Endothelial cell of umbilical vein (primary cell): ENCODE measurements around the gene KCNJ18. TPM values are rescaled to one million over a fixed set of nuclear protein-coding genes. Genes with fewer than 3 reads are reported as not detected.
"Not testable (repeated sequence)": the region's sequence is repeated elsewhere in the genome, so short reads cannot be mapped to it uniquely, and the experiment has no call there.

Source experiments
- BruUV-seq: library from RNA; stranded (reverse); fragments of 400-500 nt; replicated peaks from 2 replicates; lab custom pipeline; 2021; lab: Mats Ljungman, UMichigan
- CTCF ChIA-PET: fragments of 300-600, 350-600 bp; sonication (Branson Sonifier 250); formaldehyde crosslinking; loops from one replicate; lab custom pipeline; 2021; ENCODE audit warnings: antibody characterized with exemption, inconsistent platforms; lab: Charles Lee
- POLR2A ChIA-PET: fragments of 300-600, 350-600 bp; sonication (Branson Sonifier 250); formaldehyde crosslinking; loops from one replicate; lab custom pipeline; 2021; ENCODE audit warnings: antibody characterized with exemption, inconsistent platforms; lab: Charles Lee
- DNase-seq: peaks from one replicate; pipeline ENCODE4 v3.0.0-alpha.2; 2011; ENCODE audit warnings: low read depth, low spot score
- FAIRE-seq: peaks from 2 replicates; lab custom pipeline; 2011; peaks lifted over from hg19 to GRCh38; lab: Jason Lieb, UNC
- H2AFZ ChIP-seq: 2 replicates; pipeline ENCODE4 v1.6.0; 2012; ENCODE audit warnings: low read depth, low read length, control low read depth, inconsistent platforms
- H3K27ac ChIP-seq: 2 replicates; pipeline ENCODE4 v1.5.1; 2011; ENCODE audit warnings: low read depth, mild to moderate bottlenecking, control low read depth, low read length, moderate library complexity; ENCODE audit not compliant: insufficient read depth
- H3K27me3 ChIP-seq, 2 experiments: 2 replicates each; pipeline versions ENCODE4 v1.6.0 to v1.6.1; 2011; ENCODE audit warnings: low read length in 2 of 2, mixed read lengths in 1 of 2; ENCODE audit not compliant: control insufficient read depth in 2 of 2, insufficient read depth in 2 of 2
- H3K36me3 ChIP-seq, 2 experiments: 2 replicates in 1 of 2; 3 replicates in 1 of 2; pipeline ENCODE4 v1.5.1; 2011; ENCODE audit warnings: low read length in 2 of 2, mild to moderate bottlenecking in 1 of 2, moderate library complexity in 1 of 2; ENCODE audit not compliant: control insufficient read depth in 2 of 2, insufficient read depth in 2 of 2; ENCODE audit errors: extremely low read depth in 1 of 2
- H3K4me1 ChIP-seq: 3 replicates; pipeline ENCODE4 v1.5.1; 2011; ENCODE audit warnings: mild to moderate bottlenecking, low read length; ENCODE audit not compliant: control insufficient read depth, insufficient read depth; ENCODE audit errors: extremely low read depth
- H3K4me2 ChIP-seq: 2 replicates; pipeline ENCODE4 v1.6.1; 2011; ENCODE audit warnings: low read length, control low read depth, mixed read lengths; ENCODE audit not compliant: insufficient read depth
- H3K4me3 ChIP-seq, 3 experiments: fragments of 200-600 bp in 1 of 3; sonication (generic), shearing (Covaris generic) in 1 of 3; replicated peaks in 1 of 3; 2 replicates each; pipeline ENCODE4 v1.5.1; 2011 to 2016; ENCODE audit warnings: control low read depth in 3 of 3, low read length in 3 of 3, mild to moderate bottlenecking in 2 of 3, inconsistent platforms in 1 of 3, low read depth in 1 of 3, moderate library complexity in 1 of 3; ENCODE audit not compliant: insufficient read depth in 1 of 3
- H3K79me2 ChIP-seq: 2 replicates; pipeline ENCODE4 v1.6.0; 2012; ENCODE audit warnings: low read length, inconsistent platforms; ENCODE audit not compliant: control insufficient read depth, insufficient read depth
- H3K9ac ChIP-seq: replicated peaks from 2 replicates; pipeline ENCODE3; 2011; ENCODE audit warnings: low read length, control low read depth; ENCODE audit not compliant: insufficient read depth; ENCODE audit errors: extremely low read depth
- H3K9me1 ChIP-seq: replicated peaks from 3 replicates; pipeline ENCODE4 v1.6.0; 2011; ENCODE audit warnings: mild to moderate bottlenecking, low read length; ENCODE audit not compliant: control insufficient read depth, insufficient read depth; ENCODE audit errors: extremely low read depth
- H3K9me3 ChIP-seq: replicated peaks from 2 replicates; pipeline ENCODE4 v1.5.1; 2012; ENCODE audit warnings: low read length, inconsistent platforms; ENCODE audit not compliant: control insufficient read depth, insufficient read depth
- H4K20me1 ChIP-seq: replicated peaks from 2 replicates; pipeline ENCODE3; 2011; ENCODE audit warnings: mild to moderate bottlenecking, low read length; ENCODE audit not compliant: control insufficient read depth, insufficient read depth; ENCODE audit errors: extremely low read depth
- EZH2 ChIP-seq: IDR thresholded peaks from 2 replicates; pipeline ENCODE4 v1.6.1; 2012; ENCODE audit warnings: borderline replicate concordance, low read depth, mild to moderate bottlenecking, moderate library complexity, low read length, inconsistent platforms; ENCODE audit not compliant: severe bottlenecking
- FOS ChIP-seq: IDR thresholded peaks from 2 replicates; pipeline ENCODE4 v1.6.1; 2011; ENCODE audit warnings: mild to moderate bottlenecking, low read length, moderate library complexity, borderline replicate concordance; ENCODE audit not compliant: insufficient read depth
- JUN ChIP-seq: IDR thresholded peaks from 2 replicates; pipeline ENCODE4 v1.6.1; 2011; ENCODE audit warnings: borderline replicate concordance, low read depth; ENCODE audit not compliant: insufficient read length, insufficient read depth
- POLR2AphosphoS5 ChIP-seq: IDR thresholded peaks from 2 replicates; pipeline ENCODE4 v1.6.1; 2012; ENCODE audit warnings: low read depth, mild to moderate bottlenecking, control low read depth, low read length, moderate library complexity; ENCODE audit not compliant: insufficient read depth
- dilution Hi-C: fragments of 300-500 bp; cut with MboI; formaldehyde crosslinking; loops from one replicate; pipeline ENCODE4 v1.15.0; 2019; ENCODE audit warnings: low sequenced_read_pairs; ENCODE audit not compliant: extremely low pct_ligation_motif_present
- intact Hi-C: fragments of 100-400 bp; cut with micrococcal nuclease; formaldehyde crosslinking; loops from one replicate; pipeline ENCODE4 v1.10.0; 2022
- polyA plus RNA-seq, 4 experiments: library from polyadenylated mRNA; depleted of rRNA in 3 of 4; stranded (reverse) in 3 of 4; unstranded in 1 of 4; fragments of >200 nt; gene quantifications; 2 replicates each; pipeline versions ENCODE4 v1.2.1 to v1.2.3, GENCODE V29; 2011 to 2012; ENCODE audit warnings: missing spikeins in 1 of 4
- total RNA-seq: library from RNA; stranded (reverse); gene quantifications from 2 replicates; pipeline ENCODE4 v1.2.3, GENCODE V29; 2021

Gene KCNJ18
- total and polyA plus RNA-seq, 2 donors (not counting 3 experiments of a cell fraction or from before 2014, with no cell fraction given) = not detected

- H3K4me3 ChIP-seq = no peak overlapping the region
- no peak overlapping the region for H3K4me2 ChIP-seq
- no peaks in the 10 kb centered on the region for H3K27me3 ChIP-seq
- intact Hi-C loops = no loop called here
- H3K4me1 ChIP-seq = no peaks in the 10 kb centered on the region
- BruUV-seq = no TSS peak
- FAIRE-seq (no peak), DNase-seq (no peak)
- TF ChIP-seq EZH2 = no peak
- TF ChIP-seq FOS = no peak
- TF ChIP-seq JUN = no peak
- TF ChIP-seq POLR2AphosphoS5 = no peak
- H3K9ac ChIP-seq = no peak overlapping the region
- CTCF ChIA-PET = no interaction called here
- POLR2A ChIA-PET = no interaction called here
- dilution Hi-C loops = no loop called here
- H4K20me1 ChIP-seq = no peaks in the 10 kb centered on the region
- H3K79me2 ChIP-seq = no peaks in the 10 kb centered on the region
- H3K9me3 ChIP-seq = peaks cover 17% of the 10 kb centered on the region
- H3K9me1 ChIP-seq = no peaks in the 10 kb centered on the region
- H3K36me3 ChIP-seq = no peaks in the 10 kb centered on the region
- no peak overlapping the region for H2AFZ ChIP-seq
- no peak overlapping the region for H3K27ac ChIP-seq
Observed at GRCh38 chr17:21680366-21680765, 12.0 kb upstream of the KCNJ18 start.

GRCh38 chr17:21680850-21681351 lies 11.4 kb upstream of the KCNJ18 start:
- H3K27me3 ChIP-seq, H3K4me1 ChIP-seq, intact Hi-C loops, BruUV-seq, H3K4me3 ChIP-seq, H3K9me1 ChIP-seq, FAIRE-seq, H3K79me2 ChIP-seq, H2AFZ ChIP-seq, dilution Hi-C loops, POLR2A ChIA-PET, CTCF ChIA-PET, H4K20me1 ChIP-seq, H3K9ac ChIP-seq, H3K36me3 ChIP-seq, H3K27ac ChIP-seq, H3K4me2 ChIP-seq, DNase-seq: not testable (repeated sequence)
- peaks cover 17% of the 10 kb centered on the region for H3K9me3 ChIP-seq

- H3K36me3 ChIP-seq, H3K79me2 ChIP-seq, H3K9ac ChIP-seq, FAIRE-seq, H3K4me2 ChIP-seq, H3K27ac ChIP-seq, H2AFZ ChIP-seq, POLR2A ChIA-PET, DNase-seq, H3K9me1 ChIP-seq, dilution Hi-C loops, BruUV-seq, H3K4me1 ChIP-seq, H4K20me1 ChIP-seq, H3K4me3 ChIP-seq, CTCF ChIA-PET, H3K27me3 ChIP-seq, intact Hi-C loops: not testable (repeated sequence)
- H3K9me3 ChIP-seq = peaks cover 14% of the 10 kb centered on the region
Observed at GRCh38 chr17:21681576-21681975, 10.7 kb upstream of the KCNJ18 start.
